Measurements from ENCODE around the gene TGOLN2. TPM values are rescaled to one million over a fixed set of nuclear protein-coding genes. Genes with fewer than 3 reads are reported as not detected.

The TGOLN2 gene
- total and polyA plus RNA-seq, 10 of the 15 experiments (the other 5 are each of a cell fraction or from before 2014, with no cell fraction given) = 13.8 to 92.3 (median 49.4) TPM

GRCh38 chr2:85376291-85377065, 48.7 kb upstream of the TGOLN2 start:
- H3K4me3 ChIP-seq = no peak overlapping the region
- H3K4me1 ChIP-seq (ENCODE audit: control insufficient read depth, insufficient read depth, low read length) = no peaks in the 10 kb centered on the region
- ChIA-PET RAD21 (ENCODE audit: unreplicated experiment) (no interaction called here), SMC1A (ENCODE audit: uncharacterized antibody, unreplicated experiment) (no interaction called here), POLR2A (no interaction called here), CTCF (interaction anchor here (0.6 kb wide), 1 partner anchor 1060 kb away, joined by 5 read pairs; no protein-coding TSS in a partner anchor)
- FAIRE-seq = no peak
- ATAC-seq = no peak
- H3K36me3 ChIP-seq (ENCODE audit: control insufficient read depth in 2 of 2, insufficient read depth in 2 of 2, low read length in 1 of 2) = peaks cover 0 to 4% of the 10 kb centered on the region in 2 experiments; a peak in 1 of 4 replicates
- BruUV-seq (replicated peaks) = no TSS peak
- TF ChIP-seq CREB1 (IDR thresholded peaks at IDR 0.05; ENCODE audit: low read depth) (no peak), JUND (IDR thresholded peaks at IDR 0.05; ENCODE audit: low read depth, low read length) (no peak), POLR2AphosphoS5 (IDR thresholded peaks at IDR 0.05; ENCODE audit: low read length) (no peak), SMC3 (IDR thresholded peaks at IDR 0.05; ENCODE audit: borderline replicate concordance, low read length) (no peak), E2F4 (IDR thresholded peaks at IDR 0.05; ENCODE audit: low read depth, low read length) (no peak), TCF7 (IDR thresholded peaks at IDR 0.05; ENCODE audit: borderline replicate concordance) (no peak)
- H3K27ac ChIP-seq (ENCODE audit: control insufficient read depth, insufficient read depth) = no peak overlapping the region
- no peaks in the 10 kb centered on the region for H3K27me3 ChIP-seq (replicated peaks in 1 of 2; ENCODE audit: control insufficient read depth in 2 of 2, insufficient read depth in 2 of 2, low read length in 1 of 2)
- no peak overlapping the region for H3K4me2 ChIP-seq (ENCODE audit: control insufficient read depth, insufficient read depth)
- in situ Hi-C loops (cut with MboI) (no loop called here), intact Hi-C loops (cut with micrococcal nuclease; ENCODE audit: unreplicated experiment) (no loop called here)
- H3K9me3 ChIP-seq (replicated peaks; ENCODE audit: control insufficient read depth, insufficient read depth, low read length) = no peaks in the 10 kb centered on the region
- H4K20me1 ChIP-seq (ENCODE audit: control insufficient read depth, insufficient read depth) = no peaks in the 10 kb centered on the region
- DNase-seq (ENCODE audit: low read depth, low spot score) = no peak
- H2AFZ ChIP-seq (ENCODE audit: control insufficient read depth, low read depth, low read length) = no peak overlapping the region
- WGBS (ENCODE audit: insufficient coverage, insufficient replicate concordance, low lambda C conversion rate, missing lambda C conversion rate) = 93% methylated on average over 5 of the region's 5 CpGs
- H3K9ac ChIP-seq (ENCODE audit: control insufficient read depth, insufficient read depth, low read length) = no peak overlapping the region
- H3K79me2 ChIP-seq (ENCODE audit: control insufficient read depth, insufficient read depth, low read length) = no peaks in the 10 kb centered on the region
